Mesenchymal stem cell (in vitro differentiated cells and primary cell): ENCODE data around the gene ACAN.

Source experiments
- DNase-seq: peaks from one replicate; pipeline ENCODE4 v3.0.0-alpha.2; 2013
- H2AFZ ChIP-seq: one replicate; pipeline ENCODE4 v1.6.1; 2013; ENCODE audit warnings: low read depth, mild to moderate bottlenecking, control low read depth, inconsistent platforms, low read length, moderate library complexity
- H2AK5ac ChIP-seq: 2 replicates; pipeline ENCODE4 v1.6.1; 2013; ENCODE audit warnings: low read length, moderate library complexity, mild to moderate bottlenecking, inconsistent platforms; ENCODE audit not compliant: severe bottlenecking
- H2BK120ac ChIP-seq: one replicate; pipeline ENCODE4 v1.6.1; 2013; ENCODE audit warnings: low read depth, mild to moderate bottlenecking, inconsistent platforms, low read length, moderate library complexity
- H2BK12ac ChIP-seq, 2 experiments: one replicate each; pipeline ENCODE4 v1.6.1; 2013; ENCODE audit warnings: inconsistent platforms in 2 of 2, low read length in 2 of 2, mild to moderate bottlenecking in 2 of 2, moderate library complexity in 2 of 2, control low read depth in 1 of 2
- H2BK15ac ChIP-seq: one replicate; pipeline ENCODE4 v1.6.1; 2013; ENCODE audit warnings: mild to moderate bottlenecking, low read depth, inconsistent platforms; ENCODE audit not compliant: poor library complexity, severe bottlenecking
- H2BK5ac ChIP-seq: 2 replicates; pipeline ENCODE4 v1.6.1; 2013; ENCODE audit warnings: low read depth, mild to moderate bottlenecking, low read length, control low read depth, inconsistent platforms; ENCODE audit not compliant: poor library complexity, severe bottlenecking
- H3K14ac ChIP-seq, 2 experiments: one replicate each; pipeline ENCODE4 v1.6.1; 2013; ENCODE audit warnings: inconsistent platforms in 2 of 2, low read length in 2 of 2, control low read depth in 1 of 2, mild to moderate bottlenecking in 1 of 2, moderate library complexity in 1 of 2
- H3K18ac ChIP-seq, 2 experiments: one replicate each; pipeline ENCODE4 v1.6.1; 2013; ENCODE audit warnings: inconsistent platforms in 2 of 2, low read length in 2 of 2, control low read depth in 1 of 2, low read depth in 1 of 2, mild to moderate bottlenecking in 1 of 2
- H3K23ac ChIP-seq, 2 experiments: one replicate each; pipeline ENCODE4 v1.6.1; 2013; ENCODE audit warnings: inconsistent platforms in 2 of 2, low read length in 2 of 2, mild to moderate bottlenecking in 2 of 2, moderate library complexity in 2 of 2, control low read depth in 1 of 2
- H3K27ac ChIP-seq: 2 replicates; pipeline ENCODE4 v1.5.1; 2013; ENCODE audit warnings: mild to moderate bottlenecking, moderate library complexity, low read length, control low read depth, inconsistent platforms; ENCODE audit not compliant: poor library complexity, severe bottlenecking
- H3K27me3 ChIP-seq, 2 experiments: 2 replicates each; pipeline versions ENCODE4 v1.6.1 to v1.7.0; 2013; ENCODE audit warnings: low read length in 2 of 2, mild to moderate bottlenecking in 2 of 2, moderate library complexity in 2 of 2, control low read depth in 1 of 2, inconsistent platforms in 1 of 2; ENCODE audit not compliant: control insufficient read depth in 1 of 2, insufficient read depth in 1 of 2
- H3K36me3 ChIP-seq, 2 experiments: 2 replicates each; pipeline versions ENCODE4 v1.6.1 to v1.7.0; 2013; ENCODE audit warnings: low read length in 2 of 2, control low read depth in 1 of 2, inconsistent platforms in 1 of 2, low read depth in 1 of 2, mild to moderate bottlenecking in 1 of 2; ENCODE audit not compliant: insufficient read depth in 2 of 2, control insufficient read depth in 1 of 2
- H3K4ac ChIP-seq, 2 experiments: one replicate each; pipeline ENCODE4 v1.6.1; 2013; ENCODE audit warnings: inconsistent platforms in 2 of 2, low read length in 2 of 2, mild to moderate bottlenecking in 2 of 2, moderate library complexity in 2 of 2, control low read depth in 1 of 2, low read depth in 1 of 2
- H3K4me1 ChIP-seq: 2 replicates; pipeline ENCODE4 v1.6.1; 2013; ENCODE audit warnings: low read depth, low read length, control low read depth; ENCODE audit not compliant: control insufficient read depth, insufficient read depth
- H3K4me2 ChIP-seq: 2 replicates; pipeline ENCODE4 v1.6.1; 2013; ENCODE audit warnings: low read length, mild to moderate bottlenecking, inconsistent platforms; ENCODE audit not compliant: poor library complexity, severe bottlenecking
- H3K4me3 ChIP-seq, 2 experiments: 2 replicates each; pipeline versions ENCODE4 v1.5.1 to v1.7.0; 2013; ENCODE audit warnings: low read length in 2 of 2, mild to moderate bottlenecking in 2 of 2, control low read depth in 1 of 2, low read depth in 1 of 2; ENCODE audit not compliant: insufficient read depth in 1 of 2
- H3K79me1 ChIP-seq: replicated peaks from 2 replicates; pipeline ENCODE4 v1.6.1; 2013; ENCODE audit warnings: mild to moderate bottlenecking, control low read depth, low read length, inconsistent platforms; ENCODE audit not compliant: poor library complexity, severe bottlenecking
- H3K9ac ChIP-seq: 2 replicates; pipeline ENCODE4 v1.7.0; 2013; ENCODE audit warnings: mild to moderate bottlenecking, low read length, moderate library complexity
- H3K9me3 ChIP-seq: 2 replicates; pipeline ENCODE4 v1.7.0; 2013; ENCODE audit warnings: mild to moderate bottlenecking, low read length; ENCODE audit not compliant: control insufficient read depth
- H4K8ac ChIP-seq: one replicate; pipeline ENCODE4 v1.6.1; 2013; ENCODE audit warnings: inconsistent platforms, mild to moderate bottlenecking, low read length, moderate library complexity
- H4K91ac ChIP-seq: one replicate; pipeline ENCODE4 v1.6.1; 2013; ENCODE audit warnings: mild to moderate bottlenecking, low read length, inconsistent platforms
- whole genome bisulfite sequencing: methylation state at CpG from one replicate; pipeline ENCODE4 v1.1.7; 2013; ENCODE audit warnings: mixed read lengths; 5-methylcytosine and 5-hydroxymethylcytosine counted together

ACAN gene

GRCh38 chr15:88909956-88910831 is 107.0 kb downstream of the ACAN start:
- no peak overlapping the region for H4K91ac ChIP-seq
- H2BK120ac ChIP-seq: no peak overlapping the region
- no peak for DNase-seq
- no peak overlapping the region for H2BK15ac ChIP-seq
- no peaks in the 10 kb centered on the region for H3K27me3 ChIP-seq
- no peaks in the 10 kb centered on the region for H3K9me3 ChIP-seq
- H3K79me1 ChIP-seq: peaks cover 27% of the 10 kb centered on the region
- no peak overlapping the region for H3K4me2 ChIP-seq
- no peak overlapping the region for H3K14ac ChIP-seq
- H2AK5ac ChIP-seq: no peak overlapping the region
- peaks cover 22 to 50% of the 10 kb centered on the region in 2 experiments for H3K36me3 ChIP-seq
- 94% methylated on average over 11 of the region's 12 CpGs for WGBS
- H3K27ac ChIP-seq: no peak overlapping the region
- H3K4ac ChIP-seq: no peak overlapping the region
- H2AFZ ChIP-seq: no peak overlapping the region
- H4K8ac ChIP-seq: no peak overlapping the region
- peaks cover 23% of the 10 kb centered on the region for H3K4me1 ChIP-seq
- no peak overlapping the region for H3K9ac ChIP-seq
- no peak overlapping the region for H3K23ac ChIP-seq
- no peak overlapping the region for H3K18ac ChIP-seq
- no peak overlapping the region for H2BK5ac ChIP-seq
- H2BK12ac ChIP-seq: peak overlapping the region in 1 of 2 experiments; percentile 7
- H3K4me3 ChIP-seq: no peak overlapping the region

GRCh38 chr15:88911766-88912118 is 108.5 kb downstream of the ACAN start:
- no peak overlapping the region for H3K4ac ChIP-seq
- H2BK15ac ChIP-seq: no peak overlapping the region

GRCh38 chr15:88912500-88912921 is 109.3 kb downstream of the ACAN start:
- peak; percentile 56 for DNase-seq
- Histone ChIP-seq H3K27ac (peak overlapping the region; percentile 44), H3K14ac (peak overlapping the region in 1 of 2 experiments; percentile 49), H3K27me3 (no peaks in the 10 kb centered on the region), H3K4me1 (peaks cover 23% of the 10 kb centered on the region), H3K4me3 (peak overlapping the region; percentile 90 to 95), H2BK15ac (no peak overlapping the region), H3K9ac (peak overlapping the region; percentile 90), H2BK120ac (peak overlapping the region; percentile 77), H3K18ac (peak overlapping the region in 1 of 2 experiments; percentile 99), H2AFZ (no peak overlapping the region), H2AK5ac (no peak overlapping the region), H3K23ac (peak overlapping the region in 1 of 2 experiments; percentile 15), H3K4ac (peak overlapping the region in 1 of 2 experiments; percentile 9), H4K8ac (no peak overlapping the region), H3K36me3 (peaks cover 5 to 30% of the 10 kb centered on the region in 2 experiments), H2BK5ac (no peak overlapping the region), H3K79me1 (peaks cover 21% of the 10 kb centered on the region), H2BK12ac (peak overlapping the region in 1 of 2 experiments; percentile 33), H3K9me3 (no peaks in the 10 kb centered on the region), H3K4me2 (peak overlapping the region; percentile 91), H4K91ac (no peak overlapping the region)
- WGBS: 3% methylated on average over 20 of the region's 20 CpGs

More at GRCh38 chr15:88911766-88912118, 108.5 kb downstream of the ACAN start:
- Histone ChIP-seq H3K9ac (peak overlapping the region; percentile 90), H3K79me1 (peaks cover 21% of the 10 kb centered on the region), H3K4me1 (peaks cover 23% of the 10 kb centered on the region), H2AFZ (no peak overlapping the region), H2BK5ac (no peak overlapping the region), H3K27ac (no peak overlapping the region), H2BK120ac (no peak overlapping the region), H2BK12ac (peak overlapping the region in 1 of 2 experiments; percentile 51), H3K4me2 (peak overlapping the region; percentile 91), H3K18ac (peak overlapping the region in 1 of 2 experiments; percentile 1), H3K23ac (no peak overlapping the region), H3K4me3 (peak overlapping the region in 1 of 2 experiments; percentile 90), H3K14ac (no peak overlapping the region), H3K36me3 (peaks cover 9 to 38% of the 10 kb centered on the region in 2 experiments), H4K91ac (no peak overlapping the region), H4K8ac (no peak overlapping the region), H3K9me3 (no peaks in the 10 kb centered on the region), H2AK5ac (no peak overlapping the region), H3K27me3 (no peaks in the 10 kb centered on the region)
- WGBS: 41% methylated on average over 3 of the region's 5 CpGs
- peak; percentile 54 for DNase-seq
